ENCODE results near the gene OTULIN. TPM values are rescaled to one million over a fixed set of nuclear protein-coding genes. Genes with fewer than 3 reads are reported as not detected.

The OTULIN gene
- total RNA-seq, 1 donor from 2014 or later: 33.0 TPM

GRCh38 chr5:14630671-14631070 lies 33.8 kb upstream of the OTULIN start:
- H3K36me3 ChIP-seq: no peaks in the 10 kb centered on the region
- no peak for DNase-seq
- H3K27me3 ChIP-seq (ENCODE audit: low read depth): no peaks in the 10 kb centered on the region
- no peaks in the 10 kb centered on the region for H3K9me3 ChIP-seq
- no peak overlapping the region for H3K27ac ChIP-seq
- intact Hi-C loops (cut with DNase I): no loop called here
- H3K4me1 ChIP-seq: no peaks in the 10 kb centered on the region
- no peak for ATAC-seq
- no peak for TF ChIP-seq CTCF (IDR thresholded peaks at IDR 0.05)
- no peak overlapping the region for H3K4me3 ChIP-seq

GRCh38 chr5:14635656-14636055 lies 28.9 kb upstream of the OTULIN start:
- Histone ChIP-seq H3K4me1 (no peaks in the 10 kb centered on the region), H3K4me3 (no peak overlapping the region), H3K36me3 (no peaks in the 10 kb centered on the region), H3K9me3 (no peaks in the 10 kb centered on the region), H3K27ac (no peak overlapping the region), H3K27me3 (ENCODE audit: low read depth) (no peaks in the 10 kb centered on the region)
- no peak for ATAC-seq
- TF ChIP-seq CTCF (IDR thresholded peaks at IDR 0.05): no peak
- intact Hi-C loops (cut with DNase I): no loop called here
- DNase-seq: no peak

DNA sequence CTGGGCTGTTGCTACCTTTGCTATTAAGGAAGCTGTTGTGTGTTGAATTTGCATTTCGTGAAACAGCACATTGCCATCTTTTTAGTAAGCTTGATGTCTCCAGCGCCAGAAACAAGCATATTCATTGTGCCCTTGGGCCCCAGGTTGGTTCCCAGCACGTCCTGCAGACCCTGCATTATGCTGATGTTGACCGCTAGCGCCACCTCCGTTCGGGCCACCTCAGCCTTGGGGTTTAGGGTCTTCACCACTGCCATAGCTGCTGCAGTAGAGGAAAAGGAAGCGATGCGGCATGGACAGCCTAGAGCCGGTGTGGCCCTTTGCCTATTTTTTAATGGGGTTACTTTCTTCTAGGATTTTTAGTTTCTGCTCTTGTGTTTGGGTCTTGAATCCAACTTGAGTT lies 23.8 kb upstream of the OTULIN start:
- Histone ChIP-seq H3K4me3 (no peak overlapping the region), H3K4me1 (no peaks in the 10 kb centered on the region), H3K36me3 (no peaks in the 10 kb centered on the region), H3K27ac (no peak overlapping the region), H3K27me3 (ENCODE audit: low read depth) (no peaks in the 10 kb centered on the region), H3K9me3 (no peaks in the 10 kb centered on the region)
- ATAC-seq (no peak), DNase-seq (no peak)
- TF ChIP-seq CTCF (IDR thresholded peaks at IDR 0.05): no peak
- intact Hi-C loops (cut with DNase I): no loop called here

DNA sequence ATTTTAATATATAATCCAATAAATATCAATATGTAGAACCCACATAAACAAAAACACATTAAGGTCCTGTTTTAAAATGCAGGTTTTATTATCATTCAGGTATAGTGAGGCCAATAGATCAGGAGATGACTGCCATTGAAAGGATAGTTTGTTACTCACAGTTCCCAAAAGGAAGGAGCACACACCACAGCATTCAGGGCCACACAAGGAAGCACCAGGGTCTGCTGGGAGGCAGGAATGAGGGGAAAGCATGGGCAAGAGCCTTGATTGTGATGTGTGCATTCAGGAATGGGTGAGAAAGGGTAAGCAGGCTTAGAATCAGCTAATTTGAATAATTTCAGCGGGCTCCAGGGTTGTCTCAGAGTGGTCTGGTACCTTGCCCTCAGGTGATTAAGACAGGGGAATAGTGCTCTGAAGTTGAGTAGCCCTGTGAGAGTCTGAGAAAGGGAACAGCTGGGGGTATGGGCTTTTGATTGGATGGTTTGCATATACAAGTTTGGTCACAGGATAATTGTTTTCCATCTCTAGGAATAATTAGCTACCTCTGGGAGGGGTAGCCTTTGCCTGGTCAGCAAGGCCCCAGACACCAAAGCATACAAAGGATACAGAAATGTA lies 19.8 kb upstream of the OTULIN start:
- DNase-seq (no peak), ATAC-seq (no peak)
- no peak overlapping the region for H3K4me3 ChIP-seq
- H3K4me1 ChIP-seq: no peaks in the 10 kb centered on the region
- intact Hi-C loops (cut with DNase I): no loop called here
- no peak overlapping the region for H3K27ac ChIP-seq
- no peak for TF ChIP-seq CTCF (IDR thresholded peaks at IDR 0.05)
- H3K9me3 ChIP-seq: no peaks in the 10 kb centered on the region
- no peaks in the 10 kb centered on the region for H3K36me3 ChIP-seq
- no peaks in the 10 kb centered on the region for H3K27me3 ChIP-seq (ENCODE audit: low read depth)

DNA sequence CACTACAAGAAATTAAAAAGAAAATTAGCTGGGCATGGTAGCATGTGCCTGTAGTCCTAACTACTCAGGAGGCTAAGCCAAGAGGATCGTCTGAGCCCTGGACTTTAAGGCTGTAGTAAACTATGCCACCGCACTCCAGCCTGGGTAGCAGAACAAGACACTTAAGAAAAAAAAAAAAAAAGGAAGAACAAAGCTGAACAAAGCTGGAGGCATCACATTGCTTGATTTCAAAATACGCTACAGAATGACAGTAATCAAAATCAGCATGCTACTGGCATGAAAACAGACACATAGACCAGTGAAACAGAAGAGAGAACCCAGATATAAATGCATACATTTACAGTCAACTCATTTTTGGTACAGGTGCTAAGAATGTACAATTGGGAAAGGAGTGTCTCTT lies 14.5 kb upstream of the OTULIN start:
- no peaks in the 10 kb centered on the region for H3K4me1 ChIP-seq
- H3K4me3 ChIP-seq: no peak overlapping the region
- no peak for TF ChIP-seq CTCF (IDR thresholded peaks at IDR 0.05)
- DNase-seq (no peak), ATAC-seq (no peak)
- no peaks in the 10 kb centered on the region for H3K27me3 ChIP-seq (ENCODE audit: low read depth)
- no peaks in the 10 kb centered on the region for H3K36me3 ChIP-seq
- no peaks in the 10 kb centered on the region for H3K9me3 ChIP-seq
- H3K27ac ChIP-seq: no peak overlapping the region
- intact Hi-C loops (cut with DNase I): no loop called here

All from lower lobe of right lung (tissue), 2 donors.